GM21529 (cell line): ENCODE results near the gene NOTCH3.

ENCODE experiments used
- ATAC-seq: cut with Tn5 transposase; IDR thresholded peaks from one replicate; pipeline ENCODE4 v1.9.1; 2021; ENCODE audit not compliant: unreplicated experiment

The NOTCH3 gene

DNA sequence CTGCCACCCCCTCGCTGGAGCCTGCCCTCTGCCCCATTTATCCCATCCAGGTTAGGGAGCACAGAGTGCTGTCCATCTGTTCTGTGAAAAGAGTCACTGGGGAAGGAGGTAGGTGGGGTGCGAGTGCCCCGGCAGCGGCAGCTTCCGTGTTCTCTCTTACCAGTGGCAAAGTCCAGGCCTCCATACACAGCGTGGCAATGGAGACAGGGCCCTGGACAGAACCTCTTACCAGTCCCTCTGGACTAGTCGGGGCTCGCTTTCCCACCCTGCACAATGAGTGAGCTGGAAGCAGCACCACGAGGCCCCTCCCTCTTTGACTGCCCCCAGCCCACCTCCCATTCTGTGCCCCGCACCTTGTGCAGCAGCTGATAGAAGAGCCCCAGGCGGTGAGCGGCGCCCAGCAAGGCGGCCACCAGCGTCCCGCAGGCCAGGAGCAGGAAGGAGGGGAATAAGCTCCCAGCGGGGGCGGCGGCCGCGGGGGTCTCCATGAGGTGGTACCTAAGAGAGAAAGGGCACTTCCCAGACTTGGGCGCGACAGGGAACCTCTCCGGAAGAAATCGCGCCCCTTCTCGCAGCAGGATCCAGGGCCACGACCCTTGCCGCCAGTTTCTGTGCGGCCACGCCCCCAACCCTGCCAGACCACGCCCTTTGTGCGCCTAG, 76.1 kb downstream of the NOTCH3 start:
- peak; percentile 9 for ATAC-seq

DNA sequence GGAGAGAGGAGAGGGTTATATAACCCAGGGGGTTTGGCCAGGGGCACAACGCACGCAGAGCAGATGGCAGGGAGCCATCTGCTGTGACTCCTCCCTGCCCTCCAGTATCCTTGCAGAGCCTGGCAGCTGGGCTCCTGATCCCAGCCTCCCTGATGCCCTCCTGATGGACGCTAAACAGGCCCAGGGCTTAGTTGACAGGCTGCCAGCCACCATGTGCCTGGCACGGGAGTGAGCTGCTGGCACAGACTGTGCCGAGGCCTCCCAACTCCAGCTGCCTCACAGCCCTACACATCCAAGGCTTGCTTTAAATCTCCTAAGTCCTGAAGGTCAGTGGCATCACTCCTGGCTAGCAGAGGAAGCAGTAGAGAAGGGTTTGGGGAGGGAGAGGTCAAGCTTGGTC, 76.9 kb downstream of the NOTCH3 start:
- ATAC-seq, result no peak

DNA sequence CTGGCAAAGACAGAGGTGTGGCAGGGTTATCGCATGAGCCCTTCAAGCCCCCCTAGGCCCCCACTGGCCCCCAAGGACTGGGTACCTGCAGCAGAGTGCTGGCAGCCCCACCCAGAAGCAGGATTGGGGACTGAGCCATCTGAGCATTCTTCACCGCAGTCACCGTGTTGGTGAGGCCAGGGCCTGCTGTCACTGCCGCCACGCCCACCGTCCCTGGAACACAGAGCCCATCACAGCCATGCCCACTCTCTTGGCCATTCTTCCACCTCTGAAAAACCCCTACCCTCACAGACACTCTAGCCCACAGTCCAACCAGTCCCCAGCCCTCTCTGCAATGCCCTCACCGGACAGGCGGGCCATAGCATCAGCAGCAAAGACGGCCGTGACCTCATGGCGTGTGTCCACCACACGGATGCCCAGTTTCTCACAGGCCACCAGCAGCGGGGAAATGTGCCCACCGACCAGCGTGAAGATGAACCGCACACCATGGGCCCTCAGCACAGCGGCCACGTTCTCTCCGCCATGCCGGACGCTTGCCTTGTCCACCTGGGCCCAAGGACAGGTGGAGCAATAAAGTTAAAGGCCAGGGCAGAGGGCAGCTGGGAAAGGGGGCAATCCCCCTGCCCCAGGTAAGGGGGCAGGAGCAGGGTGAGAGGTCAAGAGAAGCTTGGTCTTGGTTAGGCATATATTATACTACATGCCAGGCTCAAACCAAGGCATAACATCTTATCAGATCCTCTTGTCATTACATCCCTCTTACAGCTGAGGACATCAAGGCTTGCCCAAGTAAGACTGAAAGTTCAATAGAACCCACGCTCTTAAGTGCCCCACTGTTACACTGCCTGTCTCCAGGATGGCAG, 77.5 kb downstream of the NOTCH3 start:
- no peak for ATAC-seq

DNA sequence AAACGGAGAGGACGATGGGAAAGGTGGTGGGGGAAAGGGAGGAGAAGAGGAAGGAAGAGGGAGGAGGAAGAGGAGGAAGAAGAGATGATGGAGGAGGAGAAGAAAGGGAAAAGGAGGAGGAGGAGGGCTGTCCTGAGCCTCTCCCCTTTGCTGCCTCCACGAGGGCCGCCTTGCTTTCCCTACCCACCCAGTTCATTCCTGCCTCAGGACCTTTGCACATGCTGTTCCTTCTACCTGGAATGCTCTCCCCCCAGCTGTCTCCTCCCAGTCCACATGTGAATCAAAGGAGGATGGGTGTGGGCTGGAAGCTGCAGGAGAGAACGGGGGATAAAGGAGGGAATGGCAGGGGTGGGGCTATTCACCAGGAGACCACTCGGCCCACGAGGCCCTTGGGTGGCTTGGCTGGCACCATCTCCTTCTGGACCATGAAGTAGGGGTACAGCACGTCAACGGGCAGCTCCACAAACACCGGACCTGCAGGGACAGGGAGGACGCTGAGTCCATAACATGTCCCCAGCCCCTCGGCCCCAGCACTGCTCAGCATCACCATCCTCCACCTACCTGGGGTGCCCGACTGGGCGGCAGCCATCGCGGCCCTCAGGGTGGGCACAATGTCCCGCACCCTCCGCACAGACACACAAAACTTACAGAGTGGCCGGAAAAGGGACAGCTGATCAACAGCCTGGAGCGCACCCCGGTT, 78.3 kb downstream of the NOTCH3 start:
- ATAC-seq, result no peak

DNA sequence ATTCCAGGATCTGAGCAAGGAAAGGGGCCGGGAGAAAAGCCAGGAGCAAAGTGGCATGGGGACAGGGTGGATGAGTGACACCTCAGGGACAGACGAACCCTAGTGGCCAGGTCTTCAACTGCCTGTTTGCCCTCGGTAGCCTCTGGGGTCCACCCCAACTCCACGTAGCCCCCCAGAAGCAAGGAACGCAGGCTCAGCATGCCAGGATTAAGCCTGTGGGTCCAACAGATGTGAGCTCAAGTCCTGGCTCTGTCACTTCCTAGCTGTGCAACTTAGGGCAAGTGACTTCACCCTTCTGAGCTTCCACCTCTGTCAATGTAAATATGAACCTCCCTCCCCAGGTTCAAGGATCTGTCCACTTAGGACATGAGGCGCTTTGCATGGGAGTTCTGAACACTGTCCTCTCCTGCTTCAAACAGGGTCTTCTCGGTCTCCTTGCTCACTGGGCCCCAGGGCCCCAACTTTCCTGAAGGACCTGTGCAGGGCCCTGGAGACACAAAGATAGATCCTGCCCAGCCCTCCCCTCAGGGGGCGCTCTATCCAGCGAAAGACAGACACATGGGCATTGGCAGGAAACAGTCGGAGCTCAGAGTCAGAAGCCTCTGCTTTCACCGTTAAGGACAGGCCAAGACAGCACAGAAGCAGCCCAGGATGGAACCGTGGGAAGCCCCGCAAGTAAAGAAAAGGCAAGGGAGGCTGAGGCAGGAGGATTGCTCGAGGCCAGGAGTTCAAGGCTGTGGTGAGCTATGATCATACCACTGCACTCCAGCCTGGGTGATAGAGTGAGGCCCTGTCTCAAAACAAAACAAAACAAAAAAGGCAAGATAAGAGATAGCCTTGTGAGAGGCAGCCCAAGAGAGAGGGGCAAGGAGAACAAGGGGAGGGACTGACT, 80.4 kb downstream of the NOTCH3 start:
- ATAC-seq, result no peak

DNA sequence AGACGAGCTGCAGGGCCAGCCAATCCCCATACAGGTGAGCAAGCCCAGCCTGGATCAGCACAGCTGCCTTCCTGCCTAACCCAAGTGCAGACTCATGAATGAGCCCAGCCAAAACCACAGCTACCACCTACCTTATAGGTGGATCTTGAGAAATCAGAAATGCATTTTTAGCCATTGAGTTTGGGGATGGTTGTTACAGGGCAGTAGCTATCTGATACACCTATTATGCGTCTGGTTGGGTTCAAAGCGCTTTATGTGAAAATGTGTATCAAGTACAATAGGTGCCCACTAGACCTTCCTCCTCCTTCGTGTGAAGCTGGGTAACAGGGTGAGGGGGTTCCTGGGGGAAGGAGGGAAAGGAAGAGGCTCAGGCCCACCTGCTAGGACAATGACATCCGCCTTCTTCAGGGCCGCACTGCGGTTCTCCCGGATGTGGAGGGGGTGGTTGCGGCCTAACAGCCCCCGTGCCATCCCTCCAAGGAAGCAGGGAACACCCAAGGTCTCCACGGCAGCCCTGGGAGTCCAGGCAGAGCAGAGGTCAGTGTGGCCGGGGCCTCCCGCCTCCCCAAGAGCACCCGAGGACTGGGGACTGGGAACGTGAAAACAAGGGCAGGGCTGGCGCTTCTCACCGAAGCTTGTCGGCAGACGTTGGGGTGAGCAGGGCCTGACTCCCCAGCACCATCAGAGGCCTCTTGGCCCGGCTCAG, 81.9 kb downstream of the NOTCH3 start:
- ATAC-seq, result no peak

- ATAC-seq, result no peak
Measured at GRCh38 chr19:15118248-15118647, 82.5 kb downstream of the NOTCH3 start.

- ATAC-seq, result no peak
Measured at GRCh38 chr19:15116856-15117255, 83.9 kb downstream of the NOTCH3 start.

DNA sequence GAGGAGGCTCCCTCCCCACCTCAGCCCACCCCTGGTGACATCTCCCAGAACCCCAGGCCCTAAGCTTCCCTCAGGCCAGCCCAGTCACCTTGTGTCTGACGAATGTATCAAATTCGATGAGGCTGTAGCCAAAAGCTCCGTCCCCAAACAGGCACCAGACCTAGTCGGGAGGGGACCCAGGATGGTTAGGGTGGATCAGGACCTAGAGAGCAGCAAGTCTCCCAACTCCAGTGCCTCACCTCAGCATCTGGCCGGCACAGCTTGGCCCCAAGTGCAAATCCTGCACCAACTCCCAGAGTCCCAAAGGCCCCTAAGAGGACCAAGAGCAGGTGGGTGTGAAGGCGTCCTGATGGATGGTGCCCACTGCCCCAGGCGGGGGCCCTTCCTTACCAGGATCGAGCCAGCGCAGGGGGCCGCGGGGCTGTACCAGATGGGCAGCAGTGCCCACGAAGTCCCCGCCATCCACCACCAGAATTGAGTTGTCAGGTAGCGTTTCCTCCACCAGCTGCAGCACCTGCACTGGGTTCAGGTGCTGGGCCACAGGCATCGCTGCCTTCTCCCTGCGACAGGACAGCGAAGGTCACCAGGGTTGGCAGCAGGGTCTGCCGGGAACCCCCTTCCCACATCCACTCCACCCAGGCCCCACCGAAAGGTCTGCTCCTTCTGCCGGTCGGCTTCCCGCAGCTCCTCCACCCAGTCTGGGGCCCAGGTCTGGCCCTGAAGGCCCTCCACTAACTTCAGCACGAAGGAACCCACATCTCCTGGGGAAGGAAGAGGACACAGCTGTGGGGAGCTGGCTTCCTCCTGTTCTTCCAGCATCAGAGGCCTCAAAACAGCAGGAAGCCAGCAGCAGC, 84.8 kb downstream of the NOTCH3 start:
- no peak for ATAC-seq

DNA sequence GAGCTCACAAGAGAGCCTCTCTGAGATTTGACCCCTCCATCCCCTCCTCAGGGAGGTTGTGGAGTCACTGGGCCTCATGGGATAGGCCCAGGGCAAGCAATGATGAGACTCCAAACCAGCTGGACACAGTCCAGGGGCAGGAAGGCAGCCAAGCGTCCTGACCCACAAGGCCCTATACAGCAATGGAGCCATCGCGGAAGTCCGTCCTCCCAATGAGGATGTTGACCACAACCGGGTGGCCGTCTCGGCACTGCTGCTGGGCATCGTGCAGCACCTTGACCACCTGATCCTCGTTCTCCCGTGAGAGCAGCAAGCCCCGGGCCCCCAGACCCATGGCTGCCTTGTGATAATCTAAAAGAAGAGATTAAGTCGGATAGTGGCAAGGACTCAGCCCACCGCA, 85.7 kb downstream of the NOTCH3 start:
- no peak for ATAC-seq

DNA sequence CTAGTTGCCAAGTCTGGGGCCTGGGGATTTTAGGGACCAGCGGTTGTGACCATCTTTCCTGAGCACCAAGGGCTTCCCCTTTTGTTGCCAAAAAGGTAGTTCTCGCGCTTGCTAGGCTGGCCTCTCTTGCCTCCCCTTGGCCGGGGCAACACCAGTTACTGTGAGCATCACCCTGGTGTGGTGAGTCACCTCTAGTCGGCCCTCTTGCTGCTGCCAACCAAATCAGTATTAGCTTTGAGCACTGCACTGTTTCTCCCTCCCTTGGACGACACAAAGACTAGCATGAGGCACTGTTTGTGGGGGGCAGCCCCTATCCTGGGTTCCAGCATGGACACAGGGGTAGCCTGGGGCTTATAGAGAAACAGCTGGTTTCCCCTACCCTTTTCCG, 86.6 kb downstream of the NOTCH3 start:
- ATAC-seq, result no peak

DNA sequence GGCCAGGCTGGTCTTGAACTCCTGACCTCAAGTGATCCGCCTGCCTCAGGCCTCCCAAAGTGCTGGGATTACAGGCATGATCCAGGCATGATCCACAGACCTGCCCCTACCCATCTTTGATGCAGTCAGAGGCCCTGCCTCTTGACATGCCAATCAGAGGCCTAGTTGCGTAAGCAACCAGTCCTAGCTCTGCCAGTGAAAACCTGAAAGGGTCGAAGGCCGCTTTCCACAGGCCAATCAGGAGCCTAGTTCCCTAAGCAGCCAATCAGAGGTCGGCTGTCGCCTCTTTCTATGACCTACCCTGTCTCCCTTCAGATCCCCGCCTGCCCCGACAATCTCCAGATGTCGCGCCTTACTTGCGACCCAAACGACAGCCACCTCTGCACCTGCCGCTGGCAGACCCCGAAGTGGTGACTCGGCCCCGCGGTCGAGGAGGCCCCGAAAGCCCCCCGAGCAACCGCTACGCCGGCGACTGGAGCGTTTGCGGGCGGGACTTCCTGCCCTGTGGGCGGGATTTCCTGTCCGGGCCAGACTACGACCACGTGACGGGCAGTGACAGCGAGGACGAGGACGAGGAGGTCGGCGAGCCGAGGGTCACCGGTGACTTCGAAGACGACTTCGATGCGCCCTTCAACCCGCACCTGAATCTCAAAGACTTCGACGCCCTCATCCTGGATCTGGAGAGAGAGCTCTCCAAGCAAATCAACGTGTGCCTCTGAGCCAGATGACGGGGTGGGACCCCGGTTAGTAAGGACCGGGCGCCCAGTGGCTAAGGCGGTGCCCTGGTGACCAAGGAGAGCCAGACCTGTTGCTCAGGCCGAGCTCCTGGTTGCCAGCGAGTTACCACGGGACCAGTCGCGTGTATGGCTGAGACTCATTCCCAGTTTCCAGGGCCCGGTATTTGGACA, 87.3 kb downstream of the NOTCH3 start:
- no peak for ATAC-seq

- no peak for ATAC-seq
Measured at GRCh38 chr19:15112385-15112784, 88.4 kb downstream of the NOTCH3 start.

- ATAC-seq, result no peak
Measured at GRCh38 chr19:15111758-15112157, 89.0 kb downstream of the NOTCH3 start.

- no peak for ATAC-seq
Measured at GRCh38 chr19:15110418-15110815, 90.4 kb downstream of the NOTCH3 start.

DNA sequence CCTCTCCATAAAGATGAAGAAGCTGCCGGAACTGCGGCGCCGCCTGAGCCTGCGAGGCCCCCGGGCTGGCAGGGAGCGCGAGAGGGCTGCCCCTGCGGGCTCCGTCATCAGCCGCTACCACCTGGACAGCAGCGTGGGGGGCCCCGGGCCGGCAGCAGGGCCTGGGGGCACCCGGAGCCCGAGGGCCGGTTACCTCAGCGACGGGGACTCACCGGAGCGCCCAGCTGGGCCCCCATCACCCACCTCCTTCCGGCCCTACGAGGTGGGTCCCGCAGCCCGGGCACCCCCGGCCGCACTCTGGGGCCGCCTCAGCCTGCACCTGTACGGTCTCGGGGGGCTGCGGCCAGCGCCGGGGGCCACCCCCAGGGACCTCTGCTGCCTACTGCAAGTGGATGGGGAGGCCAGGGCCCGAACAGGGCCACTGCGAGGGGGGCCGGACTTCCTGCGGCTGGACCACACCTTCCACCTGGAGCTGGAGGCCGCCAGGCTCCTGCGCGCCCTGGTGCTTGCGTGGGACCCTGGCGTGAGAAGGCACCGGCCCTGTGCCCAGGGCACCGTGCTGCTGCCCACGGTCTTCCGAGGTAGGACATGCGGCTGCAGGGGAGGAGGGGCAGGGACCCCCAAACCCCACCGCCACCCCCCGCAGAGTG, 90.9 kb downstream of the NOTCH3 start:
- ATAC-seq, result no peak
